Stimulated activated naive B cell treated with anti-CD40 and anti-IgM and Interleukin-4, amounts not matched to agents 10 μg/mL and 1 μg/mL and 100 μg/mL, for 72 hours (primary cell): ENCODE data around the gene TTLL8.

Experiments
- ATAC-seq, 2 donors: fragments of 150-1000 bp; cut with Tn5 transposase; replicated peaks; 2 replicates each; pipeline ENCODE4 v1.10.0; 2021; ENCODE audit warnings: moderate library complexity in 1 of 2
- DNase-seq: peaks from one replicate; pipeline ENCODE4 v3.0.0; 2021
- H3K27ac Mint-ChIP-seq: one replicate; pipeline ENCODE4 v1.8.0; 2022; ENCODE audit warnings: mild to moderate bottlenecking, mixed read lengths
- H3K27me3 Mint-ChIP-seq, 2 donors: one replicate each; pipeline ENCODE4 v1.8.0; 2022; ENCODE audit warnings: mixed read lengths in 2 of 2
- H3K36me3 Mint-ChIP-seq, 2 donors: one replicate each; pipeline ENCODE4 v1.8.0; 2022; ENCODE audit warnings: mixed read lengths in 2 of 2, mild to moderate bottlenecking in 1 of 2
- H3K4me1 Mint-ChIP-seq, 2 donors: one replicate each; pipeline ENCODE4 v1.8.0; 2022; ENCODE audit warnings: mixed read lengths in 2 of 2, mild to moderate bottlenecking in 1 of 2
- H3K4me3 Mint-ChIP-seq, 2 donors: one replicate each; pipeline ENCODE4 v1.8.0; 2022; ENCODE audit warnings: mild to moderate bottlenecking in 2 of 2, mixed read lengths in 2 of 2, moderate library complexity in 1 of 2
- H3K9me3 Mint-ChIP-seq, 2 donors: one replicate each; pipeline ENCODE4 v1.8.0; 2022; ENCODE audit warnings: mixed read lengths in 2 of 2, mild to moderate bottlenecking in 1 of 2

The TTLL8 gene

GRCh38 chr22:50017701-50018224 lies 40.3 kb downstream of the TTLL8 start:
- H3K9me3 Mint-ChIP-seq = no peaks in the 10 kb centered on the region
- peaks cover 5 to 12% of the 10 kb centered on the region in 2 donors for H3K27me3 Mint-ChIP-seq
- no peak for DNase-seq
- no peak overlapping the region for H3K4me3 Mint-ChIP-seq
- no peak for ATAC-seq
- no peaks in the 10 kb centered on the region for H3K36me3 Mint-ChIP-seq
- H3K4me1 Mint-ChIP-seq = peaks cover 34 to 48% of the 10 kb centered on the region in 2 donors
- H3K27ac Mint-ChIP-seq = no peak overlapping the region

- Mint-ChIP-seq H3K4me1 (peaks cover 37 to 54% of the 10 kb centered on the region in 2 donors), H3K9me3 (no peaks in the 10 kb centered on the region), H3K36me3 (no peaks in the 10 kb centered on the region), H3K27ac (no peak overlapping the region), H3K27me3 (peaks cover 5 to 13% of the 10 kb centered on the region in 2 donors), H3K4me3 (peak overlapping the region in 1 of 2 donors; percentile 19)
- no peak for DNase-seq
- peak; percentile 63 to 66 for ATAC-seq
Observed at GRCh38 chr22:50016988-50017700, 41.0 kb downstream of the TTLL8 start.

- no peak for DNase-seq
- no peaks in the 10 kb centered on the region for H3K9me3 Mint-ChIP-seq
- peaks cover 43 to 61% of the 10 kb centered on the region in 2 donors for H3K4me1 Mint-ChIP-seq
- H3K27ac Mint-ChIP-seq = no peak overlapping the region
- ATAC-seq = peak in 1 of 2 donors; percentile 26
- peaks cover 5 to 20% of the 10 kb centered on the region in 2 donors for H3K27me3 Mint-ChIP-seq
- H3K36me3 Mint-ChIP-seq = no peaks in the 10 kb centered on the region
- no peak overlapping the region for H3K4me3 Mint-ChIP-seq
Observed at GRCh38 chr22:50016308-50016987, 41.6 kb downstream of the TTLL8 start.

GRCh38 chr22:50015451-50016307 lies 42.4 kb downstream of the TTLL8 start:
- Mint-ChIP-seq H3K4me3 (peak overlapping the region in 1 of 2 donors; percentile 8), H3K27me3 (peaks cover 5 to 22% of the 10 kb centered on the region in 2 donors), H3K9me3 (no peaks in the 10 kb centered on the region), H3K36me3 (no peaks in the 10 kb centered on the region), H3K4me1 (peaks cover 49 to 68% of the 10 kb centered on the region in 2 donors), H3K27ac (no peak overlapping the region)
- DNase-seq (no peak), ATAC-seq (no peak)

GRCh38 chr22:50014655-50015401 lies 43.3 kb downstream of the TTLL8 start:
- no peaks in the 10 kb centered on the region for H3K36me3 Mint-ChIP-seq
- ATAC-seq = no peak
- H3K27me3 Mint-ChIP-seq = peaks cover 5 to 22% of the 10 kb centered on the region in 2 donors
- H3K27ac Mint-ChIP-seq = no peak overlapping the region
- H3K4me3 Mint-ChIP-seq = peak overlapping the region in 1 of 2 donors; percentile 66
- peaks cover 49 to 73% of the 10 kb centered on the region in 2 donors for H3K4me1 Mint-ChIP-seq
- DNase-seq = no peak
- no peaks in the 10 kb centered on the region for H3K9me3 Mint-ChIP-seq

GRCh38 chr22:50014053-50014501 lies 44.0 kb downstream of the TTLL8 start:
- Mint-ChIP-seq H3K4me1 (peaks cover 50 to 74% of the 10 kb centered on the region in 2 donors), H3K36me3 (no peaks in the 10 kb centered on the region), H3K9me3 (no peaks in the 10 kb centered on the region), H3K27me3 (peaks cover 3 to 22% of the 10 kb centered on the region in 2 donors), H3K4me3 (peak overlapping the region; percentile 44 to 66), H3K27ac (peak overlapping the region; percentile 25)
- DNase-seq (no peak), ATAC-seq (no peak)

GRCh38 chr22:50012211-50013181 lies 45.6 kb downstream of the TTLL8 start, which contains the start of gene IL17REL:
TSS of gene IL17REL (minus strand) at chr22:50012765. CDS start at chr22:50012646, 119 bp downstream.
- no peak for DNase-seq
- H3K36me3 Mint-ChIP-seq = no peaks in the 10 kb centered on the region
- H3K4me1 Mint-ChIP-seq = peaks cover 46 to 62% of the 10 kb centered on the region in 2 donors
- no peak for ATAC-seq
- peaks cover 0 to 22% of the 10 kb centered on the region in 2 donors for H3K27me3 Mint-ChIP-seq
- H3K9me3 Mint-ChIP-seq = no peaks in the 10 kb centered on the region
- H3K27ac Mint-ChIP-seq = peak within 1 kb of the TSS; percentile 96
- H3K4me3 Mint-ChIP-seq = peak within 1 kb of the TSS; percentile 85 to 90

GRCh38 chr22:50011447-50012210 lies 46.5 kb downstream of the TTLL8 start:
- ATAC-seq (no peak), DNase-seq (no peak)
- peak overlapping the region; percentile 85 to 90 for H3K4me3 Mint-ChIP-seq
- peaks cover 43 to 54% of the 10 kb centered on the region in 2 donors for H3K4me1 Mint-ChIP-seq
- H3K27ac Mint-ChIP-seq = peak overlapping the region; percentile 96
- peaks cover 0 to 22% of the 10 kb centered on the region in 2 donors for H3K27me3 Mint-ChIP-seq
- no peaks in the 10 kb centered on the region for H3K36me3 Mint-ChIP-seq
- no peaks in the 10 kb centered on the region for H3K9me3 Mint-ChIP-seq

- DNase-seq = peak; percentile 53
- Mint-ChIP-seq H3K4me1 (peaks cover 37 to 49% of the 10 kb centered on the region in 2 donors), H3K4me3 (peak overlapping the region; percentile 85 to 90), H3K27me3 (peaks cover 0 to 20% of the 10 kb centered on the region in 2 donors), H3K9me3 (no peaks in the 10 kb centered on the region), H3K27ac (peak overlapping the region; percentile 96), H3K36me3 (no peaks in the 10 kb centered on the region)
- ATAC-seq = peak; percentile 72 to 76
Observed at GRCh38 chr22:50010676-50011446, 47.2 kb downstream of the TTLL8 start.

- Mint-ChIP-seq H3K9me3 (no peaks in the 10 kb centered on the region), H3K4me1 (peaks cover 35 to 49% of the 10 kb centered on the region in 2 donors), H3K27me3 (peaks cover 0 to 16% of the 10 kb centered on the region in 2 donors), H3K27ac (peak overlapping the region; percentile 62), H3K4me3 (peak overlapping the region; percentile 52 to 55), H3K36me3 (no peaks in the 10 kb centered on the region)
- DNase-seq (no peak), ATAC-seq (peak in 1 of 2 donors; percentile 14)
Observed at GRCh38 chr22:50009765-50010675, 48.1 kb downstream of the TTLL8 start.
